B cell (primary cell): ENCODE data around the gene CTSA. TPM values are rescaled to one million over a fixed set of nuclear protein-coding genes. Genes with fewer than 3 reads are reported as not detected.
A peak's percentile ranks its signal among the peaks of the same experiment; 100 is the strongest.

ENCODE experiments used
- ATAC-seq: fragments of 200-7000 bp; cut with Tn5 transposase; one replicate; pipeline ENCODE4 v1.10.0; 2021; ENCODE audit warnings: low read depth, mild to moderate bottlenecking, moderate number of reproducible peaks, moderate library complexity
- CTCF ChIA-PET: fragments of 350-600 bp; sonication (Branson Sonifier 250); formaldehyde crosslinking; loops from one replicate; lab custom pipeline; 2021; ENCODE audit warnings: antibody characterized with exemption, inconsistent platforms; lab: Charles Lee
- POLR2A ChIA-PET: fragments of 350-600 bp; sonication (Branson Sonifier 250); formaldehyde crosslinking; loops from one replicate; lab custom pipeline; 2021; ENCODE audit warnings: antibody characterized with exemption; lab: Charles Lee
- DNase-seq: peaks from one replicate; pipeline ENCODE4 v3.0.0; 2013
- H2AFZ ChIP-seq: 2 replicates; pipeline ENCODE4 v1.6.1; 2012; ENCODE audit warnings: mild to moderate bottlenecking, low read depth, low read length; ENCODE audit not compliant: insufficient read depth, poor library complexity, severe bottlenecking
- H3K27ac ChIP-seq, 2 donors: 1 replicate in 1 of 2; 2 replicates in 1 of 2; pipeline ENCODE4 v1.5.1; 2012 to 2013; ENCODE audit warnings: low read length in 2 of 2, mild to moderate bottlenecking in 2 of 2, moderate library complexity in 1 of 2
- H3K27me3 ChIP-seq, 4 experiments: fragments of 200-600 bp in 1 of 4; sonication (generic) in 1 of 4; replicated peaks in 1 of 4; 1 replicate in 2 of 4; 2 replicates in 2 of 4; pipeline versions ENCODE4 v1.6.1 to v1.7.0; 2013 to 2016; ENCODE audit warnings: low read length in 3 of 4, mild to moderate bottlenecking in 2 of 4, mixed read lengths in 1 of 4, moderate library complexity in 1 of 4; ENCODE audit not compliant: insufficient read depth in 4 of 4, control insufficient read depth in 3 of 4; ENCODE audit errors: control extremely low read depth in 1 of 4
- H3K36me3 ChIP-seq, 2 experiments: replicated peaks in 1 of 2; 1 replicate in 1 of 2; 2 replicates in 1 of 2; pipeline versions ENCODE4 v1.6.1 to v1.7.1; 2013; ENCODE audit warnings: low read length in 1 of 2; ENCODE audit not compliant: insufficient read depth in 2 of 2, control insufficient read depth in 1 of 2; ENCODE audit errors: control extremely low read depth in 1 of 2, extremely low read depth in 1 of 2
- H3K4me1 ChIP-seq, 2 donors: fragments of 200-600 bp in 1 of 2; sonication (generic) in 1 of 2; 1 replicate in 1 of 2; 2 replicates in 1 of 2; pipeline versions ENCODE4 v1.5.1 to v1.6.1; 2013 to 2017; ENCODE audit warnings: low read length in 2 of 2; ENCODE audit not compliant: control insufficient read depth in 2 of 2, insufficient read depth in 2 of 2
- H3K4me2 ChIP-seq: replicated peaks from 2 replicates; pipeline ENCODE3; 2012; ENCODE audit warnings: mild to moderate bottlenecking, low read depth, low read length; ENCODE audit not compliant: poor library complexity, severe bottlenecking
- H3K4me3 ChIP-seq, 5 experiments: fragments of 200-600 bp in 1 of 5; sonication (generic) in 1 of 5; 1 replicate in 3 of 5; 2 replicates in 2 of 5; pipeline versions ENCODE4 v1.5.1 to v1.7.0; 2011 to 2016; ENCODE audit warnings: low read length in 4 of 5, mild to moderate bottlenecking in 4 of 5, low read depth in 2 of 5, control low read depth in 1 of 5, moderate library complexity in 1 of 5; ENCODE audit not compliant: insufficient read depth in 1 of 5; ENCODE audit errors: control extremely low read depth in 1 of 5, extremely low read depth in 1 of 5
- H3K79me2 ChIP-seq: fragments of 200-600 bp; sonication (generic); one replicate; pipeline ENCODE4 v1.6.0; 2016; ENCODE audit warnings: low read length; ENCODE audit not compliant: control insufficient read depth, insufficient read depth
- H3K9ac ChIP-seq: fragments of 200-600 bp; sonication (generic); 2 replicates; pipeline ENCODE4 v1.6.1; 2017; ENCODE audit warnings: mild to moderate bottlenecking, low read length, moderate library complexity
- H3K9me3 ChIP-seq, 3 donors: one replicate each; pipeline versions ENCODE4 v1.6.1 to v1.7.1; 2013; ENCODE audit warnings: low read length in 2 of 3; ENCODE audit not compliant: control insufficient read depth in 2 of 3, insufficient read depth in 1 of 3; ENCODE audit errors: control extremely low read depth in 1 of 3
- H4K20me1 ChIP-seq: 2 replicates; pipeline ENCODE4 v1.6.0; 2012; ENCODE audit warnings: mild to moderate bottlenecking, low read length; ENCODE audit not compliant: insufficient read depth, control insufficient read depth, poor library complexity, severe bottlenecking
- H3K27ac Mint-ChIP-seq: one replicate; pipeline ENCODE4 v1.8.0; 2021; ENCODE audit warnings: mixed read lengths
- H3K27me3 Mint-ChIP-seq: one replicate; pipeline ENCODE4 v1.8.0; 2021; ENCODE audit warnings: mixed read lengths
- H3K4me1 Mint-ChIP-seq: one replicate; pipeline ENCODE4 v1.8.0; 2021; ENCODE audit warnings: mixed read lengths
- H3K4me3 Mint-ChIP-seq: one replicate; pipeline ENCODE4 v1.8.0; 2021; ENCODE audit warnings: mixed read lengths
- H3K9me3 Mint-ChIP-seq: one replicate; pipeline ENCODE4 v1.8.0; 2022; ENCODE audit warnings: mixed read lengths; ENCODE audit not compliant: insufficient read depth
- EZH2 ChIP-seq: IDR thresholded peaks from 2 replicates; pipeline ENCODE4 v1.6.1; 2012; ENCODE audit warnings: borderline replicate concordance, low read depth, mild to moderate bottlenecking, moderate library complexity, low read length; ENCODE audit not compliant: insufficient read depth, poor library complexity, severe bottlenecking
- WGBS: methylation state at CpG from one replicate; pipeline ENCODE4 v1.1.5; 2013; ENCODE audit warnings: missing lambda C conversion rate; ENCODE audit not compliant: insufficient coverage; 5-methylcytosine and 5-hydroxymethylcytosine counted together
- intact Hi-C: fragments of 100-400 bp; cut with micrococcal nuclease; formaldehyde crosslinking; loops from one replicate; pipeline ENCODE4 v1.10.0; 2022
- polyA minus RNA-seq: library from RNA; depleted of rRNA, polyadenylated mRNA; stranded (reverse); fragments of >200 nt; gene quantifications from 2 replicates; pipeline ENCODE4 v1.2.3, GENCODE V29; 2012
- polyA plus RNA-seq: library from polyadenylated mRNA; depleted of rRNA; stranded (reverse); fragments of >200 nt; gene quantifications from 2 replicates; pipeline ENCODE4 v1.2.3, GENCODE V29; 2012
- total RNA-seq, 2 donors: library from RNA; stranded (reverse); fragments of 120-200 nt in 1 of 2; gene quantifications; 1 replicate in 1 of 2; 2 replicates in 1 of 2; pipeline versions ENCODE4 v1.2.3 to v1.2.4, GENCODE V29; 2013 to 2022
- TF ChIP-seq, protein P1 (sequence below): fragments of 200-600 bp; IDR thresholded peaks from one replicate; pipeline ENCODE4 v1.8.0; 2022; ENCODE audit warnings: antibody characterized with exemption, mild to moderate bottlenecking

The CTSA gene
- total RNA-seq (100 and 113 TPM in 2 replicates), polyA plus RNA-seq (83.4 and 107 TPM in 2 replicates), polyA minus RNA-seq (38.5 and 45.8 TPM in 2 replicates)
- total RNA-seq (2013) = 39.8 TPM

DNA sequence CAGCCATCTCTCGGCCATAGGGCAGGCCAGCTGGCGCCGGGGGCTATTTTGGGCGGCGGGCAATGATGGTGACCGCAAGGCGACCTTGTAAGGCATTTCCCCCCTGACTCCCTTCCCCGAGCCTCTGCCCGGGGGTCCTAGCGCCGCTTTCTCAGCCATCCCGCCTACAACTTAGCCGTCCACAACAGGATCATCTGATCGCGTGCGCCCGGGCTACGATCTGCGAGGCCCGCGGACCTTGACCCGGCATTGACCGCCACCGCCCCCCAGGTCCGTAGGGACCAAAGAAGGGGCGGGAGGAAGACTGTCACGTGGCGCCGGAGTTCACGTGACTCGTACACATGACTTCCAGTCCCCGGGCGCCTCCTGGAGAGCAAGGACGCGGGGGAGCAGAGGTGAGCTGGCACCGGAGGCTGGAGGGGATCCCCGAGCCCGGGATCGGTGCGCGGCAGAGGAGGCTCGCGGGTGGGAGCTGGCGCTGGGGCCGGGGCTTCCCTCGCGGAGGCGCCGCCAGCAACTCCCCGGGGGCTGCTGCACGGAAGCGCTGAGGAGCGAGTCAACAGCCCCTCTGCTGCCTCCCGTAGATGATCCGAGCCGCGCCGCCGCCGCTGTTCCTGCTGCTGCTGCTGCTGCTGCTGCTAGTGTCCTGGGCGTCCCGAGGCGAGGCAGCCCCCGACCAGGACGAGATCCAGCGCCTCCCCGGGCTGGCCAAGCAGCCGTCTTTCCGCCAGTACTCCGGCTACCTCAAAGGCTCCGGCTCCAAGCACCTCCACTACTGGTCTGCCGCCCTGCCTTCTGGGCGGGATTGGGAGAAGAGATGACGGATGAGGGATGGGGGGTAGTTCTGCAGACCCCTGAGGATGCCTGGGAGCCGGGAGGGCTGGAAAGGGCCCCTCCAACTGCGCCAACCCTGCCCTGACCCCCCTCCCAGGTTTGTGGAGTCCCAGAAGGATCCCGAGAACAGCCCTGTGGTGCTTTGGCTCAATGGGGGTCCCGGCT is at the start of gene CTSA, which contains the start of gene NEURL2:
CTSA (plus strand) TSS at position 351 of the 999 bp plus-strand sequence; CDS start at position 585, 234 bp downstream.
NEURL2 (minus strand) TSS at position 224 of the 999 bp plus-strand sequence; CDS start at position 7, 217 bp downstream.
- H3K27ac Mint-ChIP-seq = peak within 1 kb of the TSS; percentile 96
- peak; percentile 83 for ATAC-seq
- Histone ChIP-seq H2AFZ (peak within 1 kb of the TSS; percentile 93), H3K79me2 (peaks cover 7% of the 10 kb centered on the region), H3K4me2 (peak within 1 kb of the TSS; percentile 99), H4K20me1 (no peaks in the 10 kb centered on the region), H3K27ac (peak within 1 kb of the TSS; percentile 51 to 80), H3K9me3 (no peaks in the 10 kb centered on the region), H3K27me3 (no peaks in the 10 kb centered on the region), H3K4me3 (peak within 1 kb of the TSS; percentile 22 to 95 (median 78)), H3K9ac (peak within 1 kb of the TSS; percentile 85), H3K4me1 (peaks cover 24 to 29% of the 10 kb centered on the region in 2 donors), H3K36me3 (peaks cover 0 to 19% of the 10 kb centered on the region in 2 experiments)
- H3K4me1 Mint-ChIP-seq = peaks cover 31% of the 10 kb centered on the region
- peak within 1 kb of the TSS; percentile 97 for H3K4me3 Mint-ChIP-seq
- under 1% methylated on average over 74 of the region's 78 CpGs for WGBS
- peak; percentile 91 for DNase-seq
- ChIA-PET POLR2A (interaction anchor here (0.5 to 5.3 kb wide), 8 partner anchors 10 to 92 kb away, joined by 4 to 41 read pairs (median 6); partner anchors contain the start of genes ACOT8, PCIF1, ZNF335 and ZSWIM1), CTCF (interaction anchor here (1.8 to 3.2 kb wide), 4 partner anchors 10 to 92 kb away, joined by 9 to 24 read pairs (median 11); partner anchors contain the start of gene ZSWIM1)
- intact Hi-C loops = loop anchor here (1.0 to 2.0 kb wide), 9 partner anchors 10 to 100 kb away; partner anchors contain the start of genes ACOT8, DNTTIP1, UBE2C and WFDC3
- H3K9me3 Mint-ChIP-seq = no peaks in the 10 kb centered on the region
- no peaks in the 10 kb centered on the region for H3K27me3 Mint-ChIP-seq
- TF ChIP-seq, protein P1, sequence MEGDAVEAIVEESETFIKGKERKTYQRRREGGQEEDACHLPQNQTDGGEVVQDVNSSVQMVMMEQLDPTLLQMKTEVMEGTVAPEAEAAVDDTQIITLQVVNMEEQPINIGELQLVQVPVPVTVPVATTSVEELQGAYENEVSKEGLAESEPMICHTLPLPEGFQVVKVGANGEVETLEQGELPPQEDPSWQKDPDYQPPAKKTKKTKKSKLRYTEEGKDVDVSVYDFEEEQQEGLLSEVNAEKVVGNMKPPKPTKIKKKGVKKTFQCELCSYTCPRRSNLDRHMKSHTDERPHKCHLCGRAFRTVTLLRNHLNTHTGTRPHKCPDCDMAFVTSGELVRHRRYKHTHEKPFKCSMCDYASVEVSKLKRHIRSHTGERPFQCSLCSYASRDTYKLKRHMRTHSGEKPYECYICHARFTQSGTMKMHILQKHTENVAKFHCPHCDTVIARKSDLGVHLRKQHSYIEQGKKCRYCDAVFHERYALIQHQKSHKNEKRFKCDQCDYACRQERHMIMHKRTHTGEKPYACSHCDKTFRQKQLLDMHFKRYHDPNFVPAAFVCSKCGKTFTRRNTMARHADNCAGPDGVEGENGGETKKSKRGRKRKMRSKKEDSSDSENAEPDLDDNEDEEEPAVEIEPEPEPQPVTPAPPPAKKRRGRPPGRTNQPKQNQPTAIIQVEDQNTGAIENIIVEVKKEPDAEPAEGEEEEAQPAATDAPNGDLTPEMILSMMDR = no peak
- TF ChIP-seq EZH2 = no peak
